Mesenteric fat pad (tissue), 1 donor: ENCODE results near the gene SMG6. TPM values are rescaled to one million over a fixed set of nuclear protein-coding genes. Genes with fewer than 3 reads are reported as not detected.
"Not testable (repeated sequence)": the region's sequence is repeated elsewhere in the genome, so short reads cannot be mapped to it uniquely, and the experiment has no call there.

Experiments
- DNase-seq: peaks from one replicate; pipeline ENCODE4 v3.0.0-alpha.2; 2020; ENCODE audit warnings: low spot score
- total RNA-seq: library from RNA; stranded (reverse); fragmentation: NEBNext Ultra II Directional; extraction: Animal tissue kit (Norgen Biotek cat#: 25700); gene quantifications from one replicate; pipeline ENCODE4 v1.2.1, GENCODE V29; 2021
- donor health status: DM: yes; HTN: yes; CAD: no.

SMG6 gene
- total RNA-seq, 1 donor from 2014 or later: 31.9 TPM

- no peak for DNase-seq
Measured at GRCh38 chr17:2309338-2310154, 6.0 kb upstream of the SMG6 start.

- DNase-seq: no peak
Measured at GRCh38 chr17:2304931-2305330, 1.3 kb upstream of the SMG6 start.

- no peak for DNase-seq
Measured at GRCh38 chr17:2302778-2303203, 794 bp downstream of the SMG6 start.

- DNase-seq: no peak
Measured at GRCh38 chr17:2299756-2300155, 3.8 kb downstream of the SMG6 start.

GRCh38 chr17:2299136-2299535 is 4.4 kb downstream of the SMG6 start:
- no peak for DNase-seq

- DNase-seq: no peak
Measured at GRCh38 chr17:2297023-2297422, 6.6 kb downstream of the SMG6 start.

- no peak for DNase-seq
Measured at GRCh38 chr17:2295575-2295974, 8.0 kb downstream of the SMG6 start.

GRCh38 chr17:2292100-2292499 is 11.5 kb downstream of the SMG6 start:
- DNase-seq: no peak

GRCh38 chr17:2289878-2290478 is 13.6 kb downstream of the SMG6 start:
- no peak for DNase-seq

GRCh38 chr17:2283302-2283701 is 20.3 kb downstream of the SMG6 start:
- DNase-seq: no peak

- DNase-seq: no peak
Measured at GRCh38 chr17:2282297-2282873, 21.2 kb downstream of the SMG6 start.

- no peak for DNase-seq
Measured at GRCh38 chr17:2279707-2280106, 23.9 kb downstream of the SMG6 start.

GRCh38 chr17:2277429-2278170 is 26.0 kb downstream of the SMG6 start:
- no peak for DNase-seq

- DNase-seq: no peak
Measured at GRCh38 chr17:2275722-2276121, 27.9 kb downstream of the SMG6 start.

- no peak for DNase-seq
Measured at GRCh38 chr17:2274414-2274813, 29.2 kb downstream of the SMG6 start.

GRCh38 chr17:2271985-2272702 is 31.4 kb downstream of the SMG6 start:
- no peak for DNase-seq

- DNase-seq: no peak
Measured at GRCh38 chr17:2267354-2267753, 36.2 kb downstream of the SMG6 start.

- DNase-seq: no peak
Measured at GRCh38 chr17:2266865-2267228, 36.7 kb downstream of the SMG6 start.

GRCh38 chr17:2266045-2266864 is 37.3 kb downstream of the SMG6 start:
- DNase-seq: no peak

GRCh38 chr17:2265166-2265565 is 38.4 kb downstream of the SMG6 start:
- DNase-seq: not testable (repeated sequence)
